Measurements from ENCODE around the gene UTF1. TPM values are rescaled to one million over a fixed set of nuclear protein-coding genes. Genes with fewer than 3 reads are reported as not detected.

UTF1 gene
- total RNA-seq, 4 donors from 2014 or later: not detected

GRCh38 chr10:133206356-133207040 is 23.5 kb upstream of the UTF1 start:
- Histone ChIP-seq H3K27me3 (no peaks in the 10 kb centered on the region), H3K4me1 (no peaks in the 10 kb centered on the region), H3K4me3 (replicated peaks in 1 of 3) (no peak overlapping the region), H3K9me3 (no peaks in the 10 kb centered on the region), H3K27ac (no peak overlapping the region), H3K36me3 (no peaks in the 10 kb centered on the region)
- intact Hi-C loops (cut with DNase I): no loop called here
- no peak for TF ChIP-seq CTCF (IDR thresholded peaks at IDR 0.05)
- no peak for TF ChIP-seq POLR2A (IDR thresholded peaks at IDR 0.05)
- DNase-seq: no peak
- WGBS, 2 donors: 90 to 92% methylated on average over 9 to 12 of the region's 17 CpGs

- TF ChIP-seq CTCF (IDR thresholded peaks at IDR 0.05) (no peak), POLR2A (IDR thresholded peaks at IDR 0.05) (no peak)
- H3K36me3 ChIP-seq: no peaks in the 10 kb centered on the region
- no peak for DNase-seq
- H3K9me3 ChIP-seq: no peaks in the 10 kb centered on the region
- WGBS, 2 donors: 83 to 85% methylated on average over 22 to 28 of the region's 36 CpGs
- H3K4me1 ChIP-seq: no peaks in the 10 kb centered on the region
- intact Hi-C loops (cut with DNase I): no loop called here
- no peak overlapping the region for H3K27ac ChIP-seq
- no peak overlapping the region for H3K4me3 ChIP-seq (replicated peaks in 1 of 3)
- no peaks in the 10 kb centered on the region for H3K27me3 ChIP-seq
These were observed 22.9 kb upstream of the UTF1 start for GRCh38 chr10:133207041-133207600.

- intact Hi-C loops (cut with DNase I): no loop called here
- DNase-seq: no peak
- H3K27ac ChIP-seq: no peak overlapping the region
- H3K9me3 ChIP-seq: no peaks in the 10 kb centered on the region
- TF ChIP-seq POLR2A (IDR thresholded peaks at IDR 0.05) (no peak), CTCF (IDR thresholded peaks at IDR 0.05) (no peak)
- H3K36me3 ChIP-seq: no peaks in the 10 kb centered on the region
- H3K4me1 ChIP-seq: no peaks in the 10 kb centered on the region
- H3K4me3 ChIP-seq (replicated peaks in 1 of 3): no peak overlapping the region
- no peaks in the 10 kb centered on the region for H3K27me3 ChIP-seq
- WGBS, 2 donors: 63 to 71% methylated on average over 7 to 15 of the region's 17 CpGs
These were observed 22.4 kb upstream of the UTF1 start for GRCh38 chr10:133207627-133208026.

- WGBS, 2 donors: 96 to 98% methylated on average over 10 to 11 of the region's 18 CpGs
- Histone ChIP-seq H3K4me3 (replicated peaks in 1 of 3) (no peak overlapping the region), H3K36me3 (no peaks in the 10 kb centered on the region), H3K27me3 (no peaks in the 10 kb centered on the region), H3K9me3 (no peaks in the 10 kb centered on the region), H3K27ac (no peak overlapping the region), H3K4me1 (no peaks in the 10 kb centered on the region)
- no peak for TF ChIP-seq POLR2A (IDR thresholded peaks at IDR 0.05)
- no peak for TF ChIP-seq CTCF (IDR thresholded peaks at IDR 0.05)
- intact Hi-C loops (cut with DNase I): no loop called here
- no peak for DNase-seq
These were observed 21.6 kb upstream of the UTF1 start for GRCh38 chr10:133208466-133208865.

- TF ChIP-seq POLR2A (IDR thresholded peaks at IDR 0.05) (no peak), CTCF (IDR thresholded peaks at IDR 0.05) (no peak)
- Histone ChIP-seq H3K36me3 (no peaks in the 10 kb centered on the region), H3K9me3 (no peaks in the 10 kb centered on the region), H3K27ac (no peak overlapping the region), H3K4me1 (no peaks in the 10 kb centered on the region), H3K27me3 (no peaks in the 10 kb centered on the region), H3K4me3 (replicated peaks in 1 of 3) (no peak overlapping the region)
- 96% methylated on average over 14 of the region's 14 CpGs for WGBS, 2 donors
- intact Hi-C loops (cut with DNase I): no loop called here
- no peak for DNase-seq
These were observed 20.9 kb upstream of the UTF1 start for GRCh38 chr10:133209117-133209516.
